ENCODE data around the gene PSMD9. TPM values are rescaled to one million over a fixed set of nuclear protein-coding genes. Genes with fewer than 3 reads are reported as not detected.
"Not testable (repeated sequence)": the region's sequence is repeated elsewhere in the genome, so short reads cannot be mapped to it uniquely, and the experiment has no call there.

PSMD9 gene
- total RNA-seq, 1 experiment from 2014 or later: 64.8 TPM

- DNase-seq: no peak
- intact Hi-C loops (cut with micrococcal nuclease; ENCODE audit: unreplicated experiment): loop anchor here (10.0 kb wide), 2 partner anchors 107 to 197 kb away; no protein-coding TSS in a partner anchor
- H3F3A ChIP-seq (ENCODE audit: insufficient read depth, low read depth): no peaks in the 10 kb centered on the region
- no peak overlapping the region for H2AFZ ChIP-seq
- H3K9me3 ChIP-seq (ENCODE audit: insufficient read depth, low read depth): no peaks in the 10 kb centered on the region
- H3K4me2 ChIP-seq: no peak overlapping the region
- H4K20me1 ChIP-seq (ENCODE audit: insufficient read depth): no peaks in the 10 kb centered on the region
- no peaks in the 10 kb centered on the region for H3K79me2 ChIP-seq (ENCODE audit: low read depth)
- BruUV-seq (replicated peaks): no TSS peak
- ChIA-PET POLR2A (ENCODE audit: unreplicated experiment) (no interaction called here), CTCF (no interaction called here)
- no peaks in the 10 kb centered on the region for H3K9me2 ChIP-seq (ENCODE audit: insufficient read depth)
- no peak for TF ChIP-seq EZH2 (IDR thresholded peaks at IDR 0.05; ENCODE audit: low read depth)
- TF ChIP-seq, protein P1, sequence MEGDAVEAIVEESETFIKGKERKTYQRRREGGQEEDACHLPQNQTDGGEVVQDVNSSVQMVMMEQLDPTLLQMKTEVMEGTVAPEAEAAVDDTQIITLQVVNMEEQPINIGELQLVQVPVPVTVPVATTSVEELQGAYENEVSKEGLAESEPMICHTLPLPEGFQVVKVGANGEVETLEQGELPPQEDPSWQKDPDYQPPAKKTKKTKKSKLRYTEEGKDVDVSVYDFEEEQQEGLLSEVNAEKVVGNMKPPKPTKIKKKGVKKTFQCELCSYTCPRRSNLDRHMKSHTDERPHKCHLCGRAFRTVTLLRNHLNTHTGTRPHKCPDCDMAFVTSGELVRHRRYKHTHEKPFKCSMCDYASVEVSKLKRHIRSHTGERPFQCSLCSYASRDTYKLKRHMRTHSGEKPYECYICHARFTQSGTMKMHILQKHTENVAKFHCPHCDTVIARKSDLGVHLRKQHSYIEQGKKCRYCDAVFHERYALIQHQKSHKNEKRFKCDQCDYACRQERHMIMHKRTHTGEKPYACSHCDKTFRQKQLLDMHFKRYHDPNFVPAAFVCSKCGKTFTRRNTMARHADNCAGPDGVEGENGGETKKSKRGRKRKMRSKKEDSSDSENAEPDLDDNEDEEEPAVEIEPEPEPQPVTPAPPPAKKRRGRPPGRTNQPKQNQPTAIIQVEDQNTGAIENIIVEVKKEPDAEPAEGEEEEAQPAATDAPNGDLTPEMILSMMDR (conservative IDR thresholded peaks at IDR 0.05): no peak
- no peaks in the 10 kb centered on the region for H3K4me1 ChIP-seq (replicated peaks; ENCODE audit: insufficient read depth)
- H3K27me3 ChIP-seq (ENCODE audit: insufficient read depth, low read depth): no peaks in the 10 kb centered on the region
- H3K36me3 ChIP-seq (ENCODE audit: low read depth): no peaks in the 10 kb centered on the region
- H3K4me3 ChIP-seq: no peak overlapping the region
- H3K27ac ChIP-seq: no peak overlapping the region
These were observed 39.2 kb downstream of the PSMD9 start for GRCh38 chr12:121927813-121928212.

GRCh38 chr12:121929545-121929944 lies 41.0 kb downstream of the PSMD9 start:
- intact Hi-C loops (cut with micrococcal nuclease; ENCODE audit: unreplicated experiment): loop anchor here (10.0 kb wide), 2 partner anchors 105 to 195 kb away; no protein-coding TSS in a partner anchor

GRCh38 chr12:121930862-121931261 lies 42.3 kb downstream of the PSMD9 start:
- CTCF ChIA-PET: no interaction called here
- no peaks in the 10 kb centered on the region for H3K27me3 ChIP-seq (ENCODE audit: insufficient read depth, low read depth)
- no peak for TF ChIP-seq EZH2 (IDR thresholded peaks at IDR 0.05; ENCODE audit: low read depth)
- TF ChIP-seq, protein P1 (conservative IDR thresholded peaks at IDR 0.05): no peak
- intact Hi-C loops (cut with micrococcal nuclease; ENCODE audit: unreplicated experiment): no loop called here
- no peaks in the 10 kb centered on the region for H3K79me2 ChIP-seq (ENCODE audit: low read depth)
- H3F3A ChIP-seq (ENCODE audit: insufficient read depth, low read depth): no peaks in the 10 kb centered on the region
- H3K36me3 ChIP-seq (ENCODE audit: low read depth): no peaks in the 10 kb centered on the region
- no peaks in the 10 kb centered on the region for H4K20me1 ChIP-seq (ENCODE audit: insufficient read depth)
- H3K4me2 ChIP-seq: no peak overlapping the region
- H3K4me1 ChIP-seq (replicated peaks; ENCODE audit: insufficient read depth): no peaks in the 10 kb centered on the region
- no peak for DNase-seq
- H3K9me3 ChIP-seq (ENCODE audit: insufficient read depth, low read depth): no peaks in the 10 kb centered on the region
- H2AFZ ChIP-seq: no peak overlapping the region
- no TSS peak for BruUV-seq (replicated peaks)
- H3K4me3 ChIP-seq: no peak overlapping the region
- POLR2A ChIA-PET (ENCODE audit: unreplicated experiment): no interaction called here
- no peaks in the 10 kb centered on the region for H3K9me2 ChIP-seq (ENCODE audit: insufficient read depth)
- no peak overlapping the region for H3K27ac ChIP-seq

More at GRCh38 chr12:121929545-121929944, 41.0 kb downstream of the PSMD9 start:
- H4K20me1 ChIP-seq (ENCODE audit: insufficient read depth); H3K9me3 ChIP-seq (ENCODE audit: insufficient read depth, low read depth); POLR2A ChIA-PET (ENCODE audit: unreplicated experiment); H3K36me3 ChIP-seq (ENCODE audit: low read depth); H3K27me3 ChIP-seq (ENCODE audit: insufficient read depth, low read depth); BruUV-seq (replicated peaks); H2AFZ ChIP-seq; H3K4me2 ChIP-seq; H3K27ac ChIP-seq; H3K4me1 ChIP-seq (replicated peaks; ENCODE audit: insufficient read depth); H3K4me3 ChIP-seq; H3F3A ChIP-seq (ENCODE audit: insufficient read depth, low read depth); H3K79me2 ChIP-seq (ENCODE audit: low read depth); H3K9me2 ChIP-seq (ENCODE audit: insufficient read depth); DNase-seq: not testable (repeated sequence)
- CTCF ChIA-PET: interaction anchor here (0.6 kb wide), 1 partner anchor 569 kb away, joined by 4 read pairs; no protein-coding TSS in a partner anchor

DNA sequence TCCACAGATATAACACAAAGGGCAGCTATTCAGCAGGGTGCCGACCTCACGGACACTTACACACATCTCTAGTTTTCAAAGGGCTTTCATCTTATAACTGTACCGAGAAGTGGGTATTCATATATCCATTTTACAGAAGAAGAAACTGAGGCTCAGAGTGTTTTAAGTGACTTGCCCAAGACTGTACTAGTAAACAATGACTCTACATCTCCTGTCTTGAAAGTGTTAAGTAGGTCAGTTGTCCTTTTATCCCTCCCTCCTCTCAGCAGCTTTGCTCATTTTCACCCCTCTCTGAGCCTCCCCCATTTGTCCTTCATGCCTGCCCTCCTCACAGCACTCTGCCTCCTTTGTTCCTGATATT lies 43.6 kb downstream of the PSMD9 start:
- no peak overlapping the region for H3K4me3 ChIP-seq
- H3K79me2 ChIP-seq (ENCODE audit: low read depth): no peaks in the 10 kb centered on the region
- no peaks in the 10 kb centered on the region for H3K27me3 ChIP-seq (ENCODE audit: insufficient read depth, low read depth)
- H2AFZ ChIP-seq: no peak overlapping the region
- H3F3A ChIP-seq (ENCODE audit: insufficient read depth, low read depth): no peaks in the 10 kb centered on the region
- intact Hi-C loops (cut with micrococcal nuclease; ENCODE audit: unreplicated experiment): no loop called here
- H3K9me3 ChIP-seq (ENCODE audit: insufficient read depth, low read depth): no peaks in the 10 kb centered on the region
- H3K27ac ChIP-seq: no peak overlapping the region
- POLR2A ChIA-PET (ENCODE audit: unreplicated experiment): interaction anchor here (0.6 kb wide), 1 partner anchor 146 kb away, joined by 6 read pairs; the partner anchor contains the start of gene MLXIP
- no peaks in the 10 kb centered on the region for H3K36me3 ChIP-seq (ENCODE audit: low read depth)
- TF ChIP-seq, protein P1 (conservative IDR thresholded peaks at IDR 0.05): no peak
- no peak for TF ChIP-seq EZH2 (IDR thresholded peaks at IDR 0.05; ENCODE audit: low read depth)
- CTCF ChIA-PET: no interaction called here
- no peak overlapping the region for H3K4me2 ChIP-seq
- H4K20me1 ChIP-seq (ENCODE audit: insufficient read depth): no peaks in the 10 kb centered on the region
- DNase-seq: no peak
- no peaks in the 10 kb centered on the region for H3K9me2 ChIP-seq (ENCODE audit: insufficient read depth)
- BruUV-seq (replicated peaks): no TSS peak
- H3K4me1 ChIP-seq (replicated peaks; ENCODE audit: insufficient read depth): no peaks in the 10 kb centered on the region
